GM12878 (cell line): ENCODE results near the gene DNAH8. TPM values are rescaled to one million over a fixed set of nuclear protein-coding genes. Genes with fewer than 3 reads are reported as not detected.
A peak's percentile ranks its signal among the peaks of the same experiment; 100 is the strongest.

Source experiments
- ATAC-seq: fragments of 200-7000 bp; cut with Tn5 transposase; 3 replicates; pipeline ENCODE4 v1.9.1; 2020; ENCODE audit warnings: mild to moderate bottlenecking, moderate library complexity
- BruUV-seq: library from RNA; stranded (reverse); fragments of 400-500 nt; replicated peaks from 2 replicates; lab custom pipeline; 2021; lab: Mats Ljungman, UMichigan
- CTCF ChIA-PET: fragments of 300-600 bp; sonication (Branson Sonifier 250); formaldehyde crosslinking; extraction: SDS; loops from one replicate; lab custom pipeline; 2021; ENCODE audit warnings: inconsistent platforms; lab: Yijun Ruan, JAX
- POLR2A ChIA-PET: fragments of 350-600 bp; formaldehyde crosslinking; extraction: SDS; loops from one replicate; lab custom pipeline; 2021; ENCODE audit warnings: inconsistent platforms; lab: Charles Lee
- RAD21 ChIA-PET: fragments of 300-600 bp; sonication (Branson Sonifier 250); formaldehyde crosslinking; loops from one replicate; lab custom pipeline; 2023; ENCODE audit warnings: antibody characterized with exemption; ENCODE audit not compliant: unreplicated experiment; lab: Charles Lee
- SMC1A ChIA-PET: fragments of 300-600 bp; sonication (Branson Sonifier 250); formaldehyde crosslinking; loops from one replicate; lab custom pipeline; 2023; ENCODE audit not compliant: unreplicated experiment, uncharacterized antibody; lab: Charles Lee
- DNase-seq: peaks from one replicate; pipeline ENCODE4 v3.0.0-alpha.2; 2011; ENCODE audit warnings: low read depth, low spot score
- FAIRE-seq: peaks from 3 replicates; lab custom pipeline; 2011; peaks lifted over from hg19 to GRCh38; lab: Jason Lieb, UNC
- H2AFZ ChIP-seq: 2 replicates; pipeline ENCODE4 v1.6.0; 2011; ENCODE audit warnings: low read depth, low read length, control low read depth; ENCODE audit not compliant: control insufficient read depth
- H3K27ac ChIP-seq: 2 replicates; pipeline ENCODE4 v1.5.1; 2011; ENCODE audit warnings: control low read depth; ENCODE audit not compliant: control insufficient read depth, insufficient read depth
- H3K27me3 ChIP-seq, 2 experiments: replicated peaks in 1 of 2; 2 replicates each; pipeline versions ENCODE4 v1.6.0 to v1.6.1; 2011; ENCODE audit warnings: low read length in 1 of 2; ENCODE audit not compliant: control insufficient read depth in 2 of 2, insufficient read depth in 2 of 2
- H3K36me3 ChIP-seq, 2 experiments: 2 replicates each; pipeline ENCODE4 v1.5.1; 2011; ENCODE audit warnings: low read length in 1 of 2; ENCODE audit not compliant: control insufficient read depth in 2 of 2, insufficient read depth in 2 of 2
- H3K4me1 ChIP-seq: 2 replicates; pipeline ENCODE4 v1.6.1; 2011; ENCODE audit warnings: mild to moderate bottlenecking, low read length, moderate library complexity, mixed read lengths; ENCODE audit not compliant: control insufficient read depth, insufficient read depth
- H3K4me2 ChIP-seq: 2 replicates; pipeline ENCODE4 v1.6.0; 2011; ENCODE audit warnings: control low read depth; ENCODE audit not compliant: control insufficient read depth, insufficient read depth
- H3K4me3 ChIP-seq: fragments of 200-600 bp; sonication (generic); 2 replicates; pipeline ENCODE4 v1.5.1; 2016
- H3K79me2 ChIP-seq: 2 replicates; pipeline ENCODE4 v1.6.0; 2011; ENCODE audit warnings: low read length; ENCODE audit not compliant: control insufficient read depth, insufficient read depth
- H3K9ac ChIP-seq: 2 replicates; pipeline ENCODE4 v1.8.0; 2011; ENCODE audit warnings: low read length, control low read depth, mixed read lengths; ENCODE audit not compliant: control insufficient read depth, insufficient read depth
- H3K9me3 ChIP-seq: replicated peaks from 3 replicates; pipeline ENCODE4 v1.5.1; 2011; ENCODE audit warnings: mild to moderate bottlenecking, low read length; ENCODE audit not compliant: control insufficient read depth, insufficient read depth
- H4K20me1 ChIP-seq: 2 replicates; pipeline ENCODE4 v1.6.0; 2011; ENCODE audit not compliant: control insufficient read depth, insufficient read depth
- IRF4 ChIP-seq: IDR thresholded peaks from 2 replicates; pipeline ENCODE4 v1.6.1; 2011; ENCODE audit warnings: low read depth, low read length
- JUNB ChIP-seq: IDR thresholded peaks from 2 replicates; pipeline ENCODE4 v1.6.1; 2016; ENCODE audit warnings: antibody characterized with exemption, mild to moderate bottlenecking
- MTA2 ChIP-seq: fragments of 450-650 bp; IDR thresholded peaks from 2 replicates; pipeline ENCODE4 v1.6.1; 2016; ENCODE audit warnings: low read depth, mild to moderate bottlenecking, moderate library complexity
- NR2F1 ChIP-seq: fragments of 450-650 bp; conservative IDR thresholded peaks from 2 replicates; pipeline ENCODE4 v1.6.1; 2017; ENCODE audit warnings: mild to moderate bottlenecking
- POLR2AphosphoS5 ChIP-seq: IDR thresholded peaks from 2 replicates; pipeline ENCODE4 v1.6.1; 2011; ENCODE audit warnings: mild to moderate bottlenecking, low read length, inconsistent platforms
- WGBS: methylation state at CpG from one replicate; pipeline ENCODE4 v1.1.6; 2016; ENCODE audit warnings: low lambda C conversion rate; ENCODE audit not compliant: insufficient replicate concordance, insufficient coverage; ENCODE audit errors: missing lambda C conversion rate; 5-methylcytosine and 5-hydroxymethylcytosine counted together
- in situ Hi-C: fragments of 300-500 bp; cut with MboI; formaldehyde crosslinking; loops from 9 replicates; pipeline ENCODE4 v1.14.3; 2018; ENCODE audit warnings: mixed read lengths
- intact Hi-C: fragments of 100-400 bp; cut with micrococcal nuclease; formaldehyde crosslinking; loops from one replicate; pipeline ENCODE4 v1.14.2; 2022; ENCODE audit not compliant: unreplicated experiment
- polyA plus RNA-seq, 11 experiments: library from polyadenylated mRNA; depleted of rRNA in 4 of 11; unstranded in 6 of 11; stranded (reverse) in 5 of 11; fragments of >200 nt; fragmentation: Nextera tagmentation in 4 of 11; fragmentation: Illumina TruSeq in 1 of 11; extraction: Ambion mirVana in 4 of 11; extraction: Trizol in 1 of 11; gene quantifications; 1 replicate in 1 of 11; 2 replicates in 10 of 11; pipeline versions ENCODE4 v1.2.1 to v1.2.3, GENCODE V29; 2011 to 2016; ENCODE audit warnings: inconsistent platforms in 2 of 11, missing spikeins in 2 of 11, low read depth in 1 of 11
- total RNA-seq, 4 experiments: library from RNA; depleted of rRNA in 3 of 4; stranded (reverse); fragments of >200 nt in 3 of 4; fragmentation: Illumina TruSeq in 1 of 4; extraction: Trizol in 1 of 4; gene quantifications; 2 replicates each; pipeline versions ENCODE4 v1.2.1 to v1.2.3, GENCODE V29; 2013 to 2021
- TF ChIP-seq, protein P1 (sequence below): fragments of 150-350 bp; IDR thresholded peaks from 2 replicates; pipeline ENCODE4 v1.6.1; 2016; ENCODE audit warnings: low read depth, low read length
- TF ChIP-seq, protein P2 (sequence below): IDR thresholded peaks from 2 replicates; pipeline ENCODE4 v1.6.1; 2012; ENCODE audit warnings: low read depth, low read length, improper control_type of control experiment
- TF ChIP-seq, protein P3 (sequence below): fragments of 450-650 bp; IDR thresholded peaks from 2 replicates; pipeline ENCODE4 v1.6.1; 2017; ENCODE audit warnings: mild to moderate bottlenecking
- TF ChIP-seq, protein P4 (sequence below): IDR thresholded peaks from 2 replicates; pipeline ENCODE4 v1.6.1; 2012; ENCODE audit warnings: low read depth, low read length, improper control_type of control experiment
- TF ChIP-seq, protein P5 (sequence below): fragments of 450-650 bp; formaldehyde crosslinking; IDR thresholded peaks from 2 replicates; pipeline ENCODE4 v1.4.0; 2020; ENCODE audit warnings: mild to moderate bottlenecking, moderate library complexity

Gene DNAH8
- total and polyA plus RNA-seq, 10 of the 15 experiments (the other 5 are each of a cell fraction or from before 2014, with no cell fraction given), result 0.02 to 0.34 (median 0.10) TPM; not detected in 3

DNA sequence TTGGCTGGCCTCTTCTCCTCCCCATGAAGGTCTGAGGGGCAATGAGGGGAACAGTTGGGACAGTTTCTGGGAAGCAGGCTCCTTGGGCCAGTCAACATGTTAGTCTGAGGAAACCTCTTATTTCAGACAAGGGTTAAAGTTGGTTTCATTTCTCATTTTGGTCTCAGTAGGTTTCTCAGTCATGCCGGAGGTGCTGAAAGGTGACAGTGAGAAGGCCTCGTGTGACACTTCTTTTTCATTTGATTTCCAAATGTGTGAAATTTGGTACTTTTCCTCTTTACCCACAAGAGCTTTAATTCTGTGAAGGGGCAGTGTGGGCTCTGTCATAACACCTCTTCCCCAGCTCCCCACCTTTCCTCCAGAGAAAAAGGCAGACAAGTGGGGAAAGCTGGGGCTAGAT lies 326.0 kb downstream of the DNAH8 start:
- FAIRE-seq, result peak; percentile 95
- no TSS peak for BruUV-seq
- peak overlapping the region; percentile 42; the same call in 1 of the 2 replicates for H3K4me2 ChIP-seq
- peak; percentile 81 for TF ChIP-seq NR2F1
- TF ChIP-seq, protein P1, sequence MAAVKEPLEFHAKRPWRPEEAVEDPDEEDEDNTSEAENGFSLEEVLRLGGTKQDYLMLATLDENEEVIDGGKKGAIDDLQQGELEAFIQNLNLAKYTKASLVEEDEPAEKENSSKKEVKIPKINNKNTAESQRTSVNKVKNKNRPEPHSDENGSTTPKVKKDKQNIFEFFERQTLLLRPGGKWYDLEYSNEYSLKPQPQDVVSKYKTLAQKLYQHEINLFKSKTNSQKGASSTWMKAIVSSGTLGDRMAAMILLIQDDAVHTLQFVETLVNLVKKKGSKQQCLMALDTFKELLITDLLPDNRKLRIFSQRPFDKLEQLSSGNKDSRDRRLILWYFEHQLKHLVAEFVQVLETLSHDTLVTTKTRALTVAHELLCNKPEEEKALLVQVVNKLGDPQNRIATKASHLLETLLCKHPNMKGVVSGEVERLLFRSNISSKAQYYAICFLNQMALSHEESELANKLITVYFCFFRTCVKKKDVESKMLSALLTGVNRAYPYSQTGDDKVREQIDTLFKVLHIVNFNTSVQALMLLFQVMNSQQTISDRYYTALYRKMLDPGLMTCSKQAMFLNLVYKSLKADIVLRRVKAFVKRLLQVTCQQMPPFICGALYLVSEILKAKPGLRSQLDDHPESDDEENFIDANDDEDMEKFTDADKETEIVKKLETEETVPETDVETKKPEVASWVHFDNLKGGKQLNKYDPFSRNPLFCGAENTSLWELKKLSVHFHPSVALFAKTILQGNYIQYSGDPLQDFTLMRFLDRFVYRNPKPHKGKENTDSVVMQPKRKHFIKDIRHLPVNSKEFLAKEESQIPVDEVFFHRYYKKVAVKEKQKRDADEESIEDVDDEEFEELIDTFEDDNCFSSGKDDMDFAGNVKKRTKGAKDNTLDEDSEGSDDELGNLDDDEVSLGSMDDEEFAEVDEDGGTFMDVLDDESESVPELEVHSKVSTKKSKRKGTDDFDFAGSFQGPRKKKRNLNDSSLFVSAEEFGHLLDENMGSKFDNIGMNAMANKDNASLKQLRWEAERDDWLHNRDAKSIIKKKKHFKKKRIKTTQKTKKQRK, result no peak
- TF ChIP-seq, protein P2, sequence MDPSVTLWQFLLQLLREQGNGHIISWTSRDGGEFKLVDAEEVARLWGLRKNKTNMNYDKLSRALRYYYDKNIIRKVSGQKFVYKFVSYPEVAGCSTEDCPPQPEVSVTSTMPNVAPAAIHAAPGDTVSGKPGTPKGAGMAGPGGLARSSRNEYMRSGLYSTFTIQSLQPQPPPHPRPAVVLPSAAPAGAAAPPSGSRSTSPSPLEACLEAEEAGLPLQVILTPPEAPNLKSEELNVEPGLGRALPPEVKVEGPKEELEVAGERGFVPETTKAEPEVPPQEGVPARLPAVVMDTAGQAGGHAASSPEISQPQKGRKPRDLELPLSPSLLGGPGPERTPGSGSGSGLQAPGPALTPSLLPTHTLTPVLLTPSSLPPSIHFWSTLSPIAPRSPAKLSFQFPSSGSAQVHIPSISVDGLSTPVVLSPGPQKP, result no peak
- no peak for TF ChIP-seq IRF4
- TF ChIP-seq JUNB, result no peak
- 0 out of 2 replicates have a peak, but pooled peaks have one; percentile 11 for TF ChIP-seq MTA2
- TF ChIP-seq, protein P3, sequence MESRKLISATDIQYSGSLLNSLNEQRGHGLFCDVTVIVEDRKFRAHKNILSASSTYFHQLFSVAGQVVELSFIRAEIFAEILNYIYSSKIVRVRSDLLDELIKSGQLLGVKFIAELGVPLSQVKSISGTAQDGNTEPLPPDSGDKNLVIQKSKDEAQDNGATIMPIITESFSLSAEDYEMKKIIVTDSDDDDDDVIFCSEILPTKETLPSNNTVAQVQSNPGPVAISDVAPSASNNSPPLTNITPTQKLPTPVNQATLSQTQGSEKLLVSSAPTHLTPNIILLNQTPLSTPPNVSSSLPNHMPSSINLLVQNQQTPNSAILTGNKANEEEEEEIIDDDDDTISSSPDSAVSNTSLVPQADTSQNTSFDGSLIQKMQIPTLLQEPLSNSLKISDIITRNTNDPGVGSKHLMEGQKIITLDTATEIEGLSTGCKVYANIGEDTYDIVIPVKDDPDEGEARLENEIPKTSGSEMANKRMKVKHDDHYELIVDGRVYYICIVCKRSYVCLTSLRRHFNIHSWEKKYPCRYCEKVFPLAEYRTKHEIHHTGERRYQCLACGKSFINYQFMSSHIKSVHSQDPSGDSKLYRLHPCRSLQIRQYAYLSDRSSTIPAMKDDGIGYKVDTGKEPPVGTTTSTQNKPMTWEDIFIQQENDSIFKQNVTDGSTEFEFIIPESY, result no peak
- TF ChIP-seq, protein P4, sequence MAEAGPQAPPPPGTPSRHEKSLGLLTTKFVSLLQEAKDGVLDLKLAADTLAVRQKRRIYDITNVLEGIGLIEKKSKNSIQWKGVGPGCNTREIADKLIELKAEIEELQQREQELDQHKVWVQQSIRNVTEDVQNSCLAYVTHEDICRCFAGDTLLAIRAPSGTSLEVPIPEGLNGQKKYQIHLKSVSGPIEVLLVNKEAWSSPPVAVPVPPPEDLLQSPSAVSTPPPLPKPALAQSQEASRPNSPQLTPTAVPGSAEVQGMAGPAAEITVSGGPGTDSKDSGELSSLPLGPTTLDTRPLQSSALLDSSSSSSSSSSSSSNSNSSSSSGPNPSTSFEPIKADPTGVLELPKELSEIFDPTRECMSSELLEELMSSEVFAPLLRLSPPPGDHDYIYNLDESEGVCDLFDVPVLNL, result no peak
- TF ChIP-seq, protein P5, sequence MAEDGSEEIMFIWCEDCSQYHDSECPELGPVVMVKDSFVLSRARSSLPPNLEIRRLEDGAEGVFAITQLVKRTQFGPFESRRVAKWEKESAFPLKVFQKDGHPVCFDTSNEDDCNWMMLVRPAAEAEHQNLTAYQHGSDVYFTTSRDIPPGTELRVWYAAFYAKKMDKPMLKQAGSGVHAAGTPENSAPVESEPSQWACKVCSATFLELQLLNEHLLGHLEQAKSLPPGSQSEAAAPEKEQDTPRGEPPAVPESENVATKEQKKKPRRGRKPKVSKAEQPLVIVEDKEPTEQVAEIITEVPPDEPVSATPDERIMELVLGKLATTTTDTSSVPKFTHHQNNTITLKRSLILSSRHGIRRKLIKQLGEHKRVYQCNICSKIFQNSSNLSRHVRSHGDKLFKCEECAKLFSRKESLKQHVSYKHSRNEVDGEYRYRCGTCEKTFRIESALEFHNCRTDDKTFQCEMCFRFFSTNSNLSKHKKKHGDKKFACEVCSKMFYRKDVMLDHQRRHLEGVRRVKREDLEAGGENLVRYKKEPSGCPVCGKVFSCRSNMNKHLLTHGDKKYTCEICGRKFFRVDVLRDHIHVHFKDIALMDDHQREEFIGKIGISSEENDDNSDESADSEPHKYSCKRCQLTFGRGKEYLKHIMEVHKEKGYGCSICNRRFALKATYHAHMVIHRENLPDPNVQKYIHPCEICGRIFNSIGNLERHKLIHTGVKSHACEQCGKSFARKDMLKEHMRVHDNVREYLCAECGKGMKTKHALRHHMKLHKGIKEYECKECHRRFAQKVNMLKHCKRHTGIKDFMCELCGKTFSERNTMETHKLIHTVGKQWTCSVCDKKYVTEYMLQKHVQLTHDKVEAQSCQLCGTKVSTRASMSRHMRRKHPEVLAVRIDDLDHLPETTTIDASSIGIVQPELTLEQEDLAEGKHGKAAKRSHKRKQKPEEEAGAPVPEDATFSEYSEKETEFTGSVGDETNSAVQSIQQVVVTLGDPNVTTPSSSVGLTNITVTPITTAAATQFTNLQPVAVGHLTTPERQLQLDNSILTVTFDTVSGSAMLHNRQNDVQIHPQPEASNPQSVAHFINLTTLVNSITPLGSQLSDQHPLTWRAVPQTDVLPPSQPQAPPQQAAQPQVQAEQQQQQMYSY (CRISPR knock-in tag), result no peak
- no peak for TF ChIP-seq POLR2AphosphoS5

More for the DNA sequence above, 326.0 kb downstream of the DNAH8 start:
- CTCF ChIA-PET, result no interaction called here
- RAD21 ChIA-PET, result interaction anchor here (0.6 kb wide), 1 partner anchor 14 kb away, joined by 3 read pairs; no protein-coding TSS in a partner anchor
- ATAC-seq (peak; percentile 75), DNase-seq (peak; percentile 20)
- POLR2A ChIA-PET, result no interaction called here
- in situ Hi-C loops (no loop called here), intact Hi-C loops (no loop called here)
- Histone ChIP-seq H3K4me3 (no peak overlapping the region), H3K36me3 (no peaks in the 10 kb centered on the region), H3K79me2 (no peaks in the 10 kb centered on the region), H3K27ac (no peak overlapping the region), H4K20me1 (no peaks in the 10 kb centered on the region; the same call in 1 of the 2 replicates), H2AFZ (no peak overlapping the region), H3K27me3 (peaks cover 1 to 4% of the 10 kb centered on the region in 2 experiments; a peak in 3 of 4 replicates), H3K9ac (no peak overlapping the region), H3K4me1 (peaks cover 14% of the 10 kb centered on the region), H3K9me3 (no peaks in the 10 kb centered on the region; the same call in 2 of the 3 replicates)
- SMC1A ChIA-PET, result interaction anchor here (2.7 kb wide), 1 partner anchor 11 kb away, joined by 8 read pairs; no protein-coding TSS in a partner anchor
- 39% methylated on average over 2 of the region's 2 CpGs for WGBS
